NCI-H460 (cell line): ENCODE data around the gene MRPL20. TPM values are rescaled to one million over a fixed set of nuclear protein-coding genes. Genes with fewer than 3 reads are reported as not detected.
A peak's percentile ranks its signal among the peaks of the same experiment; 100 is the strongest.
"Not testable (repeated sequence)": the region's sequence is repeated elsewhere in the genome, so short reads cannot be mapped to it uniquely, and the experiment has no call there.

Source experiments
- DNase-seq: peaks from one replicate; pipeline ENCODE4 v3.0.0-alpha.2; 2016; ENCODE audit warnings: low read depth; ENCODE audit errors: extremely low read depth
- total RNA-seq: library from RNA; depleted of rRNA; stranded (reverse); fragments of >200 nt; shearing (Covaris generic); gene quantifications from 2 replicates; pipeline ENCODE4 v1.2.3, GENCODE V29; 2014

The MRPL20 gene
- total RNA-seq, 1 experiment from 2014 or later: 136 TPM

GRCh38 chr1:1437904-1438376, 30.8 kb upstream of the MRPL20 start:
- no peak for DNase-seq

GRCh38 chr1:1437033-1437903, 30.2 kb upstream of the MRPL20 start:
- no peak for DNase-seq

GRCh38 chr1:1436630-1437032, 29.5 kb upstream of the MRPL20 start:
- no peak for DNase-seq

GRCh38 chr1:1435911-1436629, 29.0 kb upstream of the MRPL20 start:
- no peak for DNase-seq

GRCh38 chr1:1435106-1435903, 28.2 kb upstream of the MRPL20 start, which contains the start of gene VWA1:
VWA1 (plus strand) TSS chr1:1435690; CDS start chr1:1435749, 59 bp downstream.
- peak; percentile 47 for DNase-seq

GRCh38 chr1:1434824-1435105, 27.7 kb upstream of the MRPL20 start:
- no peak for DNase-seq

- no peak for DNase-seq
These were observed 27.2 kb upstream of the MRPL20 start for GRCh38 chr1:1434131-1434823.

- no peak for DNase-seq
These were observed 26.7 kb upstream of the MRPL20 start for GRCh38 chr1:1433804-1434130.

- no peak for DNase-seq
These were observed 26.1 kb upstream of the MRPL20 start for GRCh38 chr1:1432951-1433803.

GRCh38 chr1:1432274-1432950, 25.3 kb upstream of the MRPL20 start:
- DNase-seq: no peak

GRCh38 chr1:1431845-1432273, 24.8 kb upstream of the MRPL20 start:
- DNase-seq: peak; percentile 55

GRCh38 chr1:1430992-1431844, 24.1 kb upstream of the MRPL20 start:
- DNase-seq: no peak

GRCh38 chr1:1430114-1430982, 23.3 kb upstream of the MRPL20 start:
- no peak for DNase-seq

GRCh38 chr1:1429671-1430073, 22.6 kb upstream of the MRPL20 start:
- DNase-seq: no peak

GRCh38 chr1:1428967-1429366, 21.9 kb upstream of the MRPL20 start:
- not testable (repeated sequence) for DNase-seq

GRCh38 chr1:1428174-1428573, 21.1 kb upstream of the MRPL20 start:
- no peak for DNase-seq

GRCh38 chr1:1427820-1428148, 20.7 kb upstream of the MRPL20 start:
- no peak for DNase-seq
